ENCODE results near the gene JAM3.

DNA sequence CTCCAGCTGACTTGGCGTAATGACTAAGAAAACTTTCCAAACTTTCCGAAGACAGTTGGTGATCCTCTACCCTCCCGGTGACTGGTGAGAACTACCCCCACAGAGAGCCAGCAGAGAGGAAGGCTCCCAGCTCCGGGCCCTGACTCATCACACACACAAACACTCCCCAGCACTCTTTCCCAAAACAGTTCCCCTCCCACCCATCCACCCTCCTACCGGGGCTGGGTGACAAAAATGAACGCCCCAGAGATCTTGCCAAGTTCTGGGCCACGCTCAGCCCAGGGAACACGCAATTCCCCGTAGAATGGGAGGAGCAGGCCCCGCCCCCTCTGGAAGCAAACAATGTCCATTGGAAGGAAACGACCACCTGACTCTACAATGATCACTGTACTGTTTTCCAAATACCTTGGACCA is 21.3 kb upstream of the JAM3 start:
- TF ChIP-seq CTCF (conservative IDR thresholded peaks at IDR 0.05 in 1 of 2, IDR thresholded peaks at IDR 0.05 in 1 of 2; ENCODE audit: low read depth in 1 of 2, low read length in 2 of 2) (no peak), EZH2 (IDR thresholded peaks at IDR 0.05; ENCODE audit: low read length, missing control alignments) (no peak)
